Measurements from ENCODE around the gene PDHA1. TPM values are rescaled to one million over a fixed set of nuclear protein-coding genes. Genes with fewer than 3 reads are reported as not detected.

Gene PDHA1
- total RNA-seq, 2 experiments from 2014 or later = 134 to 142 TPM

GRCh38 chrX:19358521-19358920 is 14.8 kb downstream of the PDHA1 start:
- Mint-ChIP-seq H3K4me1 (no peaks in the 10 kb centered on the region), H3K36me3 (ENCODE audit: low read depth) (peaks cover 43% of the 10 kb centered on the region), H3K9me3 (no peaks in the 10 kb centered on the region), H3K4me3 (no peak overlapping the region), H3K27me3 (no peaks in the 10 kb centered on the region), H3K27ac (no peak overlapping the region)
- no peak for DNase-seq
- ChIA-PET POLR2A (no interaction called here), CTCF (no interaction called here)

- DNase-seq = no peak
- Mint-ChIP-seq H3K27ac (no peak overlapping the region), H3K4me1 (no peaks in the 10 kb centered on the region), H3K4me3 (no peak overlapping the region), H3K36me3 (ENCODE audit: low read depth) (peaks cover 38% of the 10 kb centered on the region), H3K9me3 (no peaks in the 10 kb centered on the region), H3K27me3 (no peaks in the 10 kb centered on the region)
- ChIA-PET POLR2A (interaction anchor here (1.2 kb wide), 1 partner anchor 10 kb away, joined by 3 read pairs; no protein-coding TSS in a partner anchor), CTCF (interaction anchor here (0.9 kb wide), 1 partner anchor 11 kb away, joined by 4 read pairs; no protein-coding TSS in a partner anchor)
Measured at GRCh38 chrX:19360903-19361302, 17.2 kb downstream of the PDHA1 start.

GRCh38 chrX:19361701-19362100 is 18.0 kb downstream of the PDHA1 start:
- Mint-ChIP-seq H3K27me3 (no peaks in the 10 kb centered on the region), H3K27ac (no peak overlapping the region), H3K9me3 (peaks cover 2% of the 10 kb centered on the region), H3K36me3 (ENCODE audit: low read depth) (peaks cover 39% of the 10 kb centered on the region), H3K4me3 (no peak overlapping the region), H3K4me1 (no peaks in the 10 kb centered on the region)
- ChIA-PET CTCF (no interaction called here), POLR2A (no interaction called here)
- no peak for DNase-seq

- peaks cover 2% of the 10 kb centered on the region for H3K27me3 Mint-ChIP-seq
- CTCF ChIA-PET = no interaction called here
- POLR2A ChIA-PET = no interaction called here
- H3K36me3 Mint-ChIP-seq (ENCODE audit: low read depth) = peaks cover 12% of the 10 kb centered on the region
- peaks cover 2% of the 10 kb centered on the region for H3K9me3 Mint-ChIP-seq
- H3K4me1 Mint-ChIP-seq = peaks cover 7% of the 10 kb centered on the region
- no peak overlapping the region for H3K27ac Mint-ChIP-seq
- no peak overlapping the region for H3K4me3 Mint-ChIP-seq
- no peak for DNase-seq
Measured at GRCh38 chrX:19368576-19368975, 24.8 kb downstream of the PDHA1 start.

GRCh38 chrX:19370061-19370460 is 26.3 kb downstream of the PDHA1 start:
- Mint-ChIP-seq H3K4me3 (no peak overlapping the region), H3K27me3 (peaks cover 2% of the 10 kb centered on the region)

GRCh38 chrX:19372170-19372546 is 28.4 kb downstream of the PDHA1 start:
- CTCF ChIA-PET = interaction anchor here (0.6 to 1.5 kb wide), 9 partner anchors 11 to 1764 kb away, joined by 3 to 6 read pairs (median 4); no protein-coding TSS in a partner anchor
- Mint-ChIP-seq H3K27me3 (peaks cover 2% of the 10 kb centered on the region), H3K36me3 (ENCODE audit: low read depth) (no peaks in the 10 kb centered on the region), H3K9me3 (no peaks in the 10 kb centered on the region), H3K4me1 (peaks cover 7% of the 10 kb centered on the region), H3K4me3 (peak overlapping the region; percentile 64), H3K27ac (no peak overlapping the region)
- POLR2A ChIA-PET = interaction anchor here (1.1 kb wide), 1 partner anchor 286 kb away, joined by 3 read pairs; no protein-coding TSS in a partner anchor
- peak; percentile 70 for DNase-seq

More at GRCh38 chrX:19370061-19370460, 26.3 kb downstream of the PDHA1 start:
- no peak for DNase-seq
- ChIA-PET POLR2A (no interaction called here), CTCF (interaction anchor here (0.7 kb wide), 1 partner anchor 520 kb away, joined by 3 read pairs; no protein-coding TSS in a partner anchor)
- Mint-ChIP-seq H3K4me1 (peaks cover 7% of the 10 kb centered on the region), H3K36me3 (ENCODE audit: low read depth) (peaks cover 12% of the 10 kb centered on the region), H3K27ac (no peak overlapping the region), H3K9me3 (peaks cover 2% of the 10 kb centered on the region)

- CTCF ChIA-PET = interaction anchor here (0.6 to 1.5 kb wide), 8 partner anchors 12 to 1765 kb away, joined by 3 to 4 read pairs (median 4); no protein-coding TSS in a partner anchor
Measured at GRCh38 chrX:19372547-19373331, 29.0 kb downstream of the PDHA1 start.

GRCh38 chrX:19373351-19373891 is 29.7 kb downstream of the PDHA1 start:
- DNase-seq = no peak
- no peaks in the 10 kb centered on the region for H3K9me3 Mint-ChIP-seq
- ChIA-PET CTCF (no interaction called here), POLR2A (no interaction called here)
- H3K36me3 Mint-ChIP-seq (ENCODE audit: low read depth) = no peaks in the 10 kb centered on the region
- peaks cover 2% of the 10 kb centered on the region for H3K27me3 Mint-ChIP-seq
- no peak overlapping the region for H3K4me3 Mint-ChIP-seq
- H3K4me1 Mint-ChIP-seq = peaks cover 7% of the 10 kb centered on the region
- no peak overlapping the region for H3K27ac Mint-ChIP-seq

More at GRCh38 chrX:19372547-19373331, 29.0 kb downstream of the PDHA1 start:
- Mint-ChIP-seq H3K27ac (no peak overlapping the region), H3K36me3 (ENCODE audit: low read depth) (no peaks in the 10 kb centered on the region), H3K4me3 (peak overlapping the region; percentile 64), H3K27me3 (peaks cover 2% of the 10 kb centered on the region), H3K9me3 (no peaks in the 10 kb centered on the region), H3K4me1 (peaks cover 7% of the 10 kb centered on the region)
- POLR2A ChIA-PET = interaction anchor here (1.1 kb wide), 1 partner anchor 285 kb away, joined by 3 read pairs; no protein-coding TSS in a partner anchor
- DNase-seq = no peak

- no peak for DNase-seq
- ChIA-PET POLR2A (no interaction called here), CTCF (no interaction called here)
- peaks cover 7% of the 10 kb centered on the region for H3K4me1 Mint-ChIP-seq
- H3K4me3 Mint-ChIP-seq = no peak overlapping the region
- peaks cover 2% of the 10 kb centered on the region for H3K27me3 Mint-ChIP-seq
- H3K9me3 Mint-ChIP-seq = no peaks in the 10 kb centered on the region
- H3K36me3 Mint-ChIP-seq (ENCODE audit: low read depth) = no peaks in the 10 kb centered on the region
- H3K27ac Mint-ChIP-seq = no peak overlapping the region
Measured at GRCh38 chrX:19375546-19375945, 31.8 kb downstream of the PDHA1 start.

GRCh38 chrX:19377799-19378198 is 34.1 kb downstream of the PDHA1 start:
- POLR2A ChIA-PET = no interaction called here
- H3K27ac Mint-ChIP-seq = no peak overlapping the region

GRCh38 chrX:19381326-19381725 is 37.6 kb downstream of the PDHA1 start:
- H3K27me3 Mint-ChIP-seq = peaks cover 5% of the 10 kb centered on the region
- no peaks in the 10 kb centered on the region for H3K9me3 Mint-ChIP-seq
- H3K4me3 Mint-ChIP-seq = no peak overlapping the region
- DNase-seq = no peak
- no peak overlapping the region for H3K27ac Mint-ChIP-seq
- H3K36me3 Mint-ChIP-seq (ENCODE audit: low read depth) = no peaks in the 10 kb centered on the region
- no peaks in the 10 kb centered on the region for H3K4me1 Mint-ChIP-seq
- POLR2A ChIA-PET = no interaction called here
- CTCF ChIA-PET = interaction anchor here (0.7 kb wide), 1 partner anchor 689 kb away, joined by 3 read pairs; no protein-coding TSS in a partner anchor

More at GRCh38 chrX:19377799-19378198, 34.1 kb downstream of the PDHA1 start:
- Mint-ChIP-seq H3K36me3 (ENCODE audit: low read depth) (no peaks in the 10 kb centered on the region), H3K9me3 (no peaks in the 10 kb centered on the region), H3K4me1 (peaks cover under 1% of the 10 kb centered on the region), H3K4me3 (no peak overlapping the region), H3K27me3 (no peaks in the 10 kb centered on the region)
- CTCF ChIA-PET = no interaction called here
- no peak for DNase-seq

GRCh38 chrX:19382555-19383145 is 38.9 kb downstream of the PDHA1 start:
- peak; percentile 57 for DNase-seq
- H3K4me1 Mint-ChIP-seq = no peaks in the 10 kb centered on the region
- POLR2A ChIA-PET = no interaction called here
- H3K27ac Mint-ChIP-seq = no peak overlapping the region
- H3K36me3 Mint-ChIP-seq (ENCODE audit: low read depth) = no peaks in the 10 kb centered on the region
- CTCF ChIA-PET = interaction anchor here (0.5 to 1.5 kb wide), 6 partner anchors 11 to 696 kb away, joined by 3 to 5 read pairs (median 3); no protein-coding TSS in a partner anchor
- H3K4me3 Mint-ChIP-seq = no peak overlapping the region
- peaks cover 5% of the 10 kb centered on the region for H3K27me3 Mint-ChIP-seq
- H3K9me3 Mint-ChIP-seq = no peaks in the 10 kb centered on the region

- Mint-ChIP-seq H3K4me3 (no peak overlapping the region), H3K36me3 (ENCODE audit: low read depth) (no peaks in the 10 kb centered on the region), H3K27me3 (peaks cover 5% of the 10 kb centered on the region), H3K9me3 (no peaks in the 10 kb centered on the region), H3K27ac (no peak overlapping the region), H3K4me1 (no peaks in the 10 kb centered on the region)
- POLR2A ChIA-PET = no interaction called here
- no peak for DNase-seq
- CTCF ChIA-PET = no interaction called here
Measured at GRCh38 chrX:19386679-19387078, 43.0 kb downstream of the PDHA1 start.
